K562 (cell line): ENCODE data around the gene PYDC1. TPM values are rescaled to one million over a fixed set of nuclear protein-coding genes. Genes with fewer than 3 reads are reported as not detected.
A peak's percentile ranks its signal among the peaks of the same experiment; 100 is the strongest.

Experiments
- ARNT ChIP-seq, 2 experiments: fragments of 450-650 bp; IDR thresholded peaks; 2 replicates each; pipeline ENCODE4 v1.6.1; 2016; ENCODE audit warnings: mild to moderate bottlenecking in 1 of 2
- ATF3 ChIP-seq, 2 experiments: fragments of 450-650 bp in 1 of 2; sonication (generic) in 1 of 2; formaldehyde crosslinking in 1 of 2; IDR thresholded peaks in 1 of 2; conservative IDR thresholded peaks in 1 of 2; 2 replicates each; pipeline versions ENCODE4 v1.6.1 to v1.8.1; 2016 to 2023; ENCODE audit warnings: mild to moderate bottlenecking in 2 of 2, moderate library complexity in 2 of 2, inconsistent platforms in 1 of 2, missing genetic modification reagents in 1 of 2
- CTBP1 ChIP-seq: fragments of 450-650 bp; IDR thresholded peaks from 2 replicates; pipeline ENCODE4 v1.6.1; 2016; ENCODE audit warnings: borderline replicate concordance
- GATA2 ChIP-seq: sonication (generic); formaldehyde crosslinking; IDR thresholded peaks from 2 replicates; pipeline ENCODE4 v1.4.0; 2020; ENCODE audit warnings: mild to moderate bottlenecking, missing genetic modification reagents
- MEIS2 ChIP-seq: fragments of 450-650 bp; IDR thresholded peaks from 2 replicates; pipeline ENCODE4 v1.6.1; 2014; ENCODE audit warnings: mild to moderate bottlenecking; ENCODE audit not compliant: partially characterized antibody
- MGA ChIP-seq: fragments of 450-650 bp; IDR thresholded peaks from 2 replicates; pipeline ENCODE4 v1.6.1; 2016; ENCODE audit warnings: mild to moderate bottlenecking, moderate library complexity
- MITF ChIP-seq: IDR thresholded peaks from 2 replicates; pipeline ENCODE4 v1.6.1; 2014; ENCODE audit warnings: antibody characterized with exemption
- NR2F6 ChIP-seq: fragments of 450-650 bp; formaldehyde crosslinking; IDR thresholded peaks from 2 replicates; pipeline ENCODE4 v1.4.0; 2020; ENCODE audit warnings: mild to moderate bottlenecking
- NRF1 ChIP-seq, 2 experiments: fragments of 450-650 bp; IDR thresholded peaks in 1 of 2; conservative IDR thresholded peaks in 1 of 2; 2 replicates each; pipeline ENCODE4 v1.6.1; 2014; ENCODE audit warnings: mild to moderate bottlenecking in 2 of 2
- SRSF1 ChIP-seq: fragments of 200-400 bp; formaldehyde crosslinking; IDR thresholded peaks from 2 replicates; pipeline ENCODE4 v1.6.1; 2017; ENCODE audit warnings: mild to moderate bottlenecking, low read depth, low read length, moderate library complexity
- TAL1 ChIP-seq: fragments of 450-650 bp; IDR thresholded peaks from 2 replicates; pipeline ENCODE4 v1.6.1; 2016; ENCODE audit warnings: mild to moderate bottlenecking
- ZNF197 ChIP-seq: fragments of 200-800 bp; sonication (Bioruptor generic); IDR thresholded peaks from 2 replicates; pipeline ENCODE4 v1.6.1; 2016; ENCODE audit warnings: low read depth, missing genetic modification characterization, missing compliant biosample characterization
- polyA plus RNA-seq, 8 experiments: library from polyadenylated mRNA; depleted of rRNA in 4 of 8; stranded (reverse) in 5 of 8; unstranded in 3 of 8; fragments of >200 nt; fragmentation: Nextera tagmentation in 2 of 8; fragmentation: Illumina TruSeq in 1 of 8; extraction: Ambion mirVana in 2 of 8; extraction: Trizol in 1 of 8; gene quantifications; 2 replicates each; pipeline versions ENCODE4 v1.2.1 to v1.2.3, GENCODE V29; 2011 to 2014; ENCODE audit warnings: inconsistent platforms in 1 of 8, missing spikeins in 1 of 8
- total RNA-seq, 7 experiments: library from RNA; depleted of rRNA in 6 of 7; stranded (reverse); fragments of >200 nt in 6 of 7; fragmentation: Illumina TruSeq in 2 of 7; extraction: Trizol in 2 of 7; gene quantifications; 2 replicates each; pipeline versions ENCODE4 v1.2.1 to v1.2.3, GENCODE V29; 2011 to 2021; ENCODE audit warnings: low replicate concordance in 1 of 7

Gene PYDC1
- total and polyA plus RNA-seq, 9 of the 15 experiments (the other 6 are each of a cell fraction or from before 2014, with no cell fraction given), result not detected

- peak; percentile 31 for TF ChIP-seq MEIS2
- 0 out of 4 replicates have a peak, but pooled peaks of 1 of the 2 experiments have one; percentile 25 for TF ChIP-seq ARNT (IDR thresholded peaks at IDR 0.05)
- TF ChIP-seq SRSF1, result no peak
- TF ChIP-seq TAL1, result peak; percentile 26; the same call in 1 of the 2 replicates
- no peak; the same call in 1 of the 2 replicates for TF ChIP-seq MITF
- no peak for TF ChIP-seq NR2F6 (CRISPR knock-in tag)
- no peak for TF ChIP-seq ZNF197
- 0 out of 4 replicates have a peak, but pooled peaks of 1 of the 2 experiments have one; percentile 14 for TF ChIP-seq NRF1 (conservative IDR thresholded peaks at IDR 0.05 in 1 of 2, IDR thresholded peaks at IDR 0.05 in 1 of 2)
- no peak for TF ChIP-seq ATF3 (IDR thresholded peaks at IDR 0.05)
- no peak for TF ChIP-seq ATF3 (CRISPR knock-in tag; conservative IDR thresholded peaks at IDR 0.05)
- TF ChIP-seq GATA2 (CRISPR knock-in tag), result peak; percentile 54
- TF ChIP-seq CTBP1, result peak; percentile 88
- TF ChIP-seq MGA, result no peak
Measured at GRCh38 chr16:31243734-31244670, 27.1 kb upstream of the PYDC1 start (continued).
